Stimulated activated CD4-positive, alpha-beta T cell treated with anti-CD3 and anti-CD28 coated beads, Interleukin-12 subunit alpha, Interleukin-12 subunit beta, amount 100 ng/mL, for 4 hours (primary cell): ENCODE data around the gene ANKRD63.

ENCODE experiments used
- DNase-seq: peaks from one replicate; pipeline ENCODE4 v3.0.0-alpha.2; 2020

Gene ANKRD63

GRCh38 chr15:40312370-40313158 lies 29.7 kb upstream of the ANKRD63 start:
- DNase-seq, result no peak

- no peak for DNase-seq
Observed at GRCh38 chr15:40310993-40311392, 28.1 kb upstream of the ANKRD63 start.

- peak; percentile 52 for DNase-seq
Observed at GRCh38 chr15:40310001-40310959, 27.4 kb upstream of the ANKRD63 start.

- DNase-seq, result no peak
Observed at GRCh38 chr15:40309344-40309862, 26.5 kb upstream of the ANKRD63 start.

- peak; percentile 55 for DNase-seq
Observed at GRCh38 chr15:40307421-40308211, 24.8 kb upstream of the ANKRD63 start, which contains the start of gene PLCB2. Gene PLCB2 (minus strand): TSS chr15:40307935. CDS start chr15:40307672, 263 bp downstream.

- no peak for DNase-seq
Observed at GRCh38 chr15:40306908-40307307, 24.0 kb upstream of the ANKRD63 start.

GRCh38 chr15:40306371-40306770 lies 23.5 kb upstream of the ANKRD63 start:
- DNase-seq, result no peak

- DNase-seq, result no peak
Observed at GRCh38 chr15:40305281-40305680, 22.4 kb upstream of the ANKRD63 start.

GRCh38 chr15:40303576-40303975 lies 20.7 kb upstream of the ANKRD63 start:
- DNase-seq, result no peak

GRCh38 chr15:40302981-40303380 lies 20.1 kb upstream of the ANKRD63 start:
- DNase-seq, result no peak

- no peak for DNase-seq
Observed at GRCh38 chr15:40302288-40302886, 19.5 kb upstream of the ANKRD63 start.

- DNase-seq, result no peak
Observed at GRCh38 chr15:40301467-40302179, 18.8 kb upstream of the ANKRD63 start.

GRCh38 chr15:40300771-40301170 lies 17.9 kb upstream of the ANKRD63 start:
- DNase-seq, result no peak

- no peak for DNase-seq
Observed at GRCh38 chr15:40300367-40300766, 17.5 kb upstream of the ANKRD63 start.

- DNase-seq, result no peak
Observed at GRCh38 chr15:40298216-40298935, 15.5 kb upstream of the ANKRD63 start.

- DNase-seq, result no peak
Observed at GRCh38 chr15:40297356-40297755, 14.5 kb upstream of the ANKRD63 start.

- DNase-seq, result no peak
Observed at GRCh38 chr15:40296561-40297230, 13.8 kb upstream of the ANKRD63 start.

- no peak for DNase-seq
Observed at GRCh38 chr15:40295877-40296560, 13.2 kb upstream of the ANKRD63 start.

- DNase-seq, result no peak
Observed at GRCh38 chr15:40295297-40295696, 12.4 kb upstream of the ANKRD63 start.
